HUDEP-2 (cell line): ENCODE measurements around the gene SMARCB1.

ENCODE experiments used
- DNase-seq, 76 experiments: peaks; one replicate each; lab custom pipeline; 2025; ENCODE audit not compliant: unreplicated experiment in 76 of 76; lab: John Stamatoyannopoulos, UW

SMARCB1 gene

DNA sequence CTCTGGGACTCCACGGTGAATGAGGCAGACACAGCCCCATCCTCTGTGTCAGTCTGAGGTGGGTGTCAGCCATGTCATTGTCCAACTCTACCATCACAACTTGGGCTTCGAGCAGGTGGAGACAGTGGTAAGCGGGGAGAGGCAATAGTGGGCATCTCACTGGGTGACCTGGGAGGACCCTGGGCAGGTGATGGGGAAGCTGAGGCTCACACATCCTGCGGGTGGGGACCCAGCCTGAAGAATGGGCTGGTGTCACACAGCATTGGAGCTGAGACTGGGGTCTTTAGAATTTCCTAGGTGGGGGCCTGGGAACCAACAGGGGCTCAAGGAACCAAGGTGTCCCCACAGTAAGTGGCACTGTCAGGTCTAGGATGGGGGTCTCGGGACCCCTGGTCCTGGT lies 7.0 kb upstream of the SMARCB1 start:
- DNase-seq: no peak

DNA sequence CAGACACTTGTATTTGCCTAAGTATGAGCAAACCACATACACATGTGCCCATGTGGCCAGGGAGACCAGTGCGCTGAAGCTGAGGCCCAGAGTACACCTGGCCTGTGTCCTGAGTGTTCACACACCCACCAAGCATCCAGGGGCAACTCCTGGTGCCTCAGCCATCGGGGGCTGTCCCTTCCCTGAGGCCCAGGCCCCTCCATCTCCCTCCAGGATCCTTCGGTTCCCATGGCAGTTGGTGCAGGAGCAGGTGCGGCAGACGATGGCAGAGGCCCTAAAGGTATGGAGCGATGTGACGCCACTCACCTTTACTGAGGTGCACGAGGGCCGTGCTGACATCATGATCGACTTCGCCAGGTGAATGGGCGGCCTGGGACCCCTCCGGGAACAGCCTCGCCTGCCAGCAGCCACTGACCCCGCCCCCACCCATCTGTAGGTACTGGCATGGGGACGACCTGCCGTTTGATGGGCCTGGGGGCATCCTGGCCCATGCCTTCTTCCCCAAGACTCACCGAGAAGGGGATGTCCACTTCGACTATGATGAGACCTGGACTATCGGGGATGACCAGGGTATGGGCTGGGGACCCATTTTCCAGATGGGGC lies 6.5 kb upstream of the SMARCB1 start:
- DNase-seq: no peak

DNA sequence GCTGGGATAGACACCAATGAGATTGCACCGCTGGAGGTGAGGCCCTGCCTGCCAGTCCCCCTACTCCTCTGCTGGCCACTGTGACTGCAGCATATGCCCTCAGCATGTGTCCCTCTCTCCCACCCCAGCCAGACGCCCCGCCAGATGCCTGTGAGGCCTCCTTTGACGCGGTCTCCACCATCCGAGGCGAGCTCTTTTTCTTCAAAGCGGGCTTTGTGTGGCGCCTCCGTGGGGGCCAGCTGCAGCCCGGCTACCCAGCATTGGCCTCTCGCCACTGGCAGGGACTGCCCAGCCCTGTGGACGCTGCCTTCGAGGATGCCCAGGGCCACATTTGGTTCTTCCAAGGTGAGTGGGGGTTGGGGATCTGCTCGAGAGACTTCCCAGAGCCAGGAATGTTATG lies 5.7 kb upstream of the SMARCB1 start:
- no peak for DNase-seq

DNA sequence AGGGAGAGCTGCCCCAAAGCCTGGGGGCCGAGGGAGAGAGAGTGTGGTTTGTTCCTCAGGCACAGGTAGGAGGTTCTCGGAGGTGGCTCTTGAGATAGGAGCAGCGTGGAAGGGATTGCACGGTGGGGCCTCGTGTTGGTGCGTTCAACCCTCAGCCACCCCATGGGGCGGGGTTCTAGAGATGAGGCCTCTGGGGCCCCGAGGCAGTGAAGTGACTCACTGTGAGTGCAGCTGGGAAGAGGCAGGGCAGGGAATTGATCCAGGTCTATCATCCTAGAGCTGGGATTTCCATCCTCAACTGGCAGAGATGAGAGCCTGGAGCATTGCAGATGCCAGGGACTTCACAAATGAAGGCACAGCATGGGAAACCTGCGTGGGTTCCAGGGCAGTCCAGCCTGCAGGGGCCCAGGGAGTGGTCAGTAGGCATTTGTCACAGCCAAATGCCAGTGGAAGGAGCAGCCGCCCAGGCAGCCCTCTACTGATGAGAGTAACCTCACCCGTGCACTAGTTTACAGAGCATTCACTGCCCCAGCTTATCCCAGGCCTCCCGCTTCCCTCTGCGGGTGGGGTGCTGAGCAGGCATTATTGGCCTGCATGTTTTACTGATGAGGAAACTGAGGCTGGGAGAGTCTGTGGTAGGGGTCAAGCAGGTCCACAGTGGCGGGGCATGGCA lies 5.1 kb upstream of the SMARCB1 start:
- DNase-seq: peak in 2 of 76 experiments; percentile 9 to 14

DNA sequence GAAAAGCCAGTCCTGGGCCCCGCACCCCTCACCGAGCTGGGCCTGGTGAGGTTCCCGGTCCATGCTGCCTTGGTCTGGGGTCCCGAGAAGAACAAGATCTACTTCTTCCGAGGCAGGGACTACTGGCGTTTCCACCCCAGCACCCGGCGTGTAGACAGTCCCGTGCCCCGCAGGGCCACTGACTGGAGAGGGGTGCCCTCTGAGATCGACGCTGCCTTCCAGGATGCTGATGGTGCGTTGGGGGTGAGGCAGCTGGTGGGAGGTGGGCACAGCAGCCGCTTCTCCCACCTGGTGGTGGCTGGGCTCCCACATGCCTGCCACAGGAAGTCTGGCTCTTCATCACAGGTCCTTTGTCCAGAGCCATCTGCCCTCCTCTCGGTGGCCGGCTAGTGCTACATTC lies 4.5 kb upstream of the SMARCB1 start:
- no peak for DNase-seq

DNA sequence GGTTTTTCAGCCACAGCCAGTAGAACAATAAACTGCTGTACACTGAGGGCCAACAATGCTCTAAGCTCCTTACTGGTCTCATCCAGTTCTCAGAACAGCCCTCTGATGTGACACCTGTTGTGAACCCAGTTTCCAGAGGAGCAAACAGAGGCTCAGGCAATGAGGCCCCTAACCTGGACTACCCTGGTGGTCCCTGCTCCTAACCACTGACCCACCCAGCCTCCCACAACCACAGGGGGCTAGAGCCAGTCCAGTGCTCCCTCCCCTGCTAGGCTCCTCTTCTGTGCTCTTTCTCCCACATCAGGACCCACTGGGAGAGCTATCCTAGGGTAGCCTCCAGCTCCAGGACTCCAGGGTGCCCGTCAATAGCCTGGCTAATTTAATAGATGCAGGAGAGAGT lies 4.1 kb upstream of the SMARCB1 start:
- no peak for DNase-seq

DNA sequence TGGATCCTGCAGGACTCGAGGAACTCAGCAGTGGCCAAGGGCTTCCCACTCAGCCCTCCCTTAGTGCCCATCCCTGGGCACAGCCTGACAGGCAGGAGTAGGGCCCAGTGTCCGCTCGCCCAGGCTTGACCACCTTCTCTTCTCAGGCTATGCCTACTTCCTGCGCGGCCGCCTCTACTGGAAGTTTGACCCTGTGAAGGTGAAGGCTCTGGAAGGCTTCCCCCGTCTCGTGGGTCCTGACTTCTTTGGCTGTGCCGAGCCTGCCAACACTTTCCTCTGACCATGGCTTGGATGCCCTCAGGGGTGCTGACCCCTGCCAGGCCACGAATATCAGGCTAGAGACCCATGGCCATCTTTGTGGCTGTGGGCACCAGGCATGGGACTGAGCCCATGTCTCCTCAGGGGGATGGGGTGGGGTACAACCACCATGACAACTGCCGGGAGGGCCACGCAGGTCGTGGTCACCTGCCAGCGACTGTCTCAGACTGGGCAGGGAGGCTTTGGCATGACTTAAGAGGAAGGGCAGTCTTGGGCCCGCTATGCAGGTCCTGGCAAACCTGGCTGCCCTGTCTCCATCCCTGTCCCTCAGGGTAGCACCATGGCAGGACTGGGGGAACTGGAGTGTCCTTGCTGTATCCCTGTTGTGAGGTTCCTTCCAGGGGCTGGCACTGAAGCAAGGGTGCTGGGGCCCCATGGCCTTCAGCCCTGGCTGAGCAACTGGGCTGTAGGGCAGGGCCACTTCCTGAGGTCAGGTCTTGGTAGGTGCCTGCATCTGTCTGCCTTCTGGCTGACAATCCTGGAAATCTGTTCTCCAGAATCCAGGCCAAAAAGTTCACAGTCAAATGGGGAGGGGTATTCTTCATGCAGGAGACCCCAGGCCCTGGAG lies 3.3 kb upstream of the SMARCB1 start:
- DNase-seq: no peak

DNA sequence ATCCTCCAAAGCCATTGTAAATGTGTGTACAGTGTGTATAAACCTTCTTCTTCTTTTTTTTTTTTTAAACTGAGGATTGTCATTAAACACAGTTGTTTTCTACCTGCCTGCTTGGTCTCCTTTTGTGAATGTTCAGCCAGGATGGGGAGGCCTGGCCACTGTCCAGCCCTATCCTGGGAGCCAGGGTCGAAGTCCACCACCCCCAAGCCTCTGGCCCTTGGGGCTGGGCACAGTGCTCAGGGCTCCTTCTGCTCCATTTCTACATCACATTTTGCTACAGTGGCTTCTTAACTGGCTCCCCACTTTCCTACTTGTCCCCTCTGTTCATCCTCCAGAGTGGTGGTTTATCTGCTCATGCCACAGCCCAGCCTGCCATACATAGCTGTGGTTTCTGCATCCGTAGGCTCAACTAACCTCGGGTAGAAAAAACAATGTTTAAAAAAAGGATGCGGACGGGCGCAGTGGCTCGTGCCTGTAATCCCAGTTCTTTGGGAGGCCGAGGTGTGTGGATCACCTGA lies 2.5 kb upstream of the SMARCB1 start:
- peak in 1 of 76 experiments; percentile 1 for DNase-seq

DNA sequence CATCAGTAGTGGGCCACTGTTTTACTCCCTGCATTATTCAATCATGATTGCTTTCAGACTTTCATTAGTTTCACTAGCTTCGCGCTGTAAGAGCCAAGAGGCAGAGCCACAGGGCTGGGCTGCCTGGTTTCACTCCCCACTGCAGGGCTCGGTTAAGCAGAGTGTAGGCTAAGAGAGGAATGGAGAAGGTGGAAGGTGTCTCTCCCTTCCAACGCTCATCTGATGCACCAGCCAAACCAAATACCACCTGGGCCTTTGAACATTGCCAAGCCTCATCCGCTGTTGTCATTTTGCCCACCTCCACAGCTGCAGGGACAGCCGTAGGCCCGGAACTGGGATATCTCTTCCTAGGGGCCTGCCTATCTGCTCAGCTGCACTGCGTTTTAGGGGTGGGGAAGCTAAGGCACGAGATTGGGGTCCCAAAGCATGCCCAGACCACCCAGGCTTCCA lies 480 bp upstream of the SMARCB1 start:
- no peak for DNase-seq

DNA sequence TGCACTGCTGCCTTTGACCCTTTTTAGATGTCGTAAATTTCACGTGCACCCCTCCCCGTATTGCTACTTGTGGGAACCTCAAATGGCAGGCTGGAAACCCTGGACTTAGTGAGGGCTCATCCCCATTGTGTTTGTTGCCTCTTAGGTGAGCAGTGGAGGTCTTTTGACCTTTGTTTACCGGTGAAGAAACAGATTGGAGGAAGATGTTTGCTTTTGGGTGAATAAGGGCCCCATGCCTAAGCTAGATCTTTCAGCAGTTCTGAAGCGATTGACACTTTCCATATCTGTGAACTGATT lies 782 bp downstream of the SMARCB1 start:
- DNase-seq: no peak

DNA sequence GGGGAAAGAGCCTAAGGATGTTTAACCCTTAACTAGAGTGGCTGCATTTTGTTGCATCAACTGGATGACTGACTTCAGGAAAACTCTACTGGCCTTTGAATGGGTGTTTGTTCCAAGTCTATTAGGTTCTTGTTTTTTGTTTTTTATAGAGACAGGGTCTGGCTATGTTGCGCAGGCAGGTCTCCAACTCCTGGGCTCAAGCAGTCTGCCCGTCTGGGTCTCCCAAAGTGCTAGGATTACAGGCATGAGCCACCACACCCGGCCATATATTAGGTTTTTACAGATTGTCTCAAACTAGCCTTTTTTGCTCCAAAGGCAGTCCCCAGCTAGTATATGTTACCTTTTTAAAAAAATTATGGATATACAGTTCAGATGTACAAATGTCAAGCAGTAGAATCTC lies 1.1 kb downstream of the SMARCB1 start:
- DNase-seq: no peak

DNA sequence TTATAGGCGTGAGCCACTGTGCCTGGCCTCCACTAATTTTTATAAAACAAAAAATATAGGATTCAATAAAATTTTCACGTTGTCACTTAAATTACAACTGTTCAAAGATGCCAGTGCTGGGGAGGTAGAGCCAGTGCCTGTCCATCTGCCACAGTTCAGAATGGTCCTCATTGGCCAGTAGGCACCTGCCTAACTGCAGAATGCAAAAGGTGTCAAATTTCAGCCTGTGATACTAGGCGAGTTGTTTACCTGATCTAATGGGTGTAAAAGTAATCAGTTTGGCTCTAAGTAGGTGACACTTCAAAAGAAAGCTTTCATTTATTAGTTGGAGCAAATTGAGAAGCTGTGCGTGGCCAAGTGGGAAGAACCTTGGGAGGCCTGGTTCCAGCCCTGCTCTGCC lies 2.4 kb downstream of the SMARCB1 start:
- no peak for DNase-seq

DNA sequence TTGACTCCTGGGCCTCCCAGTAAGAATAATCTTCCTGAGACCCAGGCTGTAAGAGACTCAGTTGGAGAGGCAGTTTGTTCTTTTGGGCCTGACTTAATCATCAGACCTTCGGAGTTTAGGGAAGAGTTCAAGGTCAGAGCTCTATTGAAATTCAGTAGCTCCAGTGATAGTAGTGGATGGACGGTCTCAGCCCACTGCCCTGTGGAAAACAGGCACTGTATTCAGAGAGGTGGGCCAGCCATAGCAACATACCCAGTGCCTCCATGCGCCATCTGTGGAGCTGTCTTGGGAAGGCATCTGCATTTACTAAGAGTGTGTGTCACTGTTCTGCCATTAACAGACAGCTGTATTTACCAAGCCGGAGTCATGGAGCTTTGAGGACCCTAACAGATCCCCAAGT lies 2.9 kb downstream of the SMARCB1 start:
- no peak for DNase-seq

DNA sequence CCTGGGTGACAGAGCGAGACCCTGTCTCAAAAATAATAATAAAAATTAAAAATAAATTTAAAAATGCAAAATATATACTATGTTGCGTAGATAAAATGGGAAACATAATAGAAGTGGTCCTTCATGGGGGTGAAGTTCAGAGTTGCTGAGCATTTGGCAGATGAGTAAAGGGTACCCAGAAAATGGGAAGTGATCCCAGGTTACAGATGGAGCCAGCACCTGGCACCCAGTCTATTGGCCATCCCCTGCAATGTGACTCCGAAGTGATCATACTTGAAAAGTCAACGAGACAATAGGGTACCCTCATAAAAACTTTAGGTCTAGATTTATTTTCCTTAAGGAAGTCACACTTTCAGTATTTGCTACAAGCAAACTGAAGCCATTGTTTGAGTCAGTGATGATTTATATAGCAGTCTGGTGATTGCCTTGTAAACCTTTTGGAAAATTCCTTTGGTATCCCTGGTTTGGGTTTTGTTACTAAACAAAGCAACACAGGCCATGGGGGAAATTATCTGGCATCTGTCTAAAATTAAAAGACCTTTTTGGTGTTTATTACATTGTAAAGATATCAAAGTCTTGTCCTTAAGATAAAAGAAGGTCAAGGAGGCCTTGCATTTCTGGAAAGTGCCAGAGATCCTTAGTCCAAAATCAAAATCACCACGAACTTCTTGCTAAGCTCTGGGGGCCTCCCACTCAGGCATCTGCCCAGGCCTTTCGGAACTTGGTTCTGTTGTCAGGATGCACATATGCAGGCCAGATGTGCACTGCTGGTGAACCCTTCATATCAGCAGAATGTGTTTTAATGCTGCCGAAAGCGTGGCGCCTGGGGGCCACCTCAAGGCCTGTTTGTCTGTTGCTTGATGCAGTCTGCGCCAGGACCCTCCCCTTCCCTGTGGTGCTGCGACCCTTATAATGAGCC lies 4.3 kb downstream of the SMARCB1 start:
- DNase-seq: no peak

DNA sequence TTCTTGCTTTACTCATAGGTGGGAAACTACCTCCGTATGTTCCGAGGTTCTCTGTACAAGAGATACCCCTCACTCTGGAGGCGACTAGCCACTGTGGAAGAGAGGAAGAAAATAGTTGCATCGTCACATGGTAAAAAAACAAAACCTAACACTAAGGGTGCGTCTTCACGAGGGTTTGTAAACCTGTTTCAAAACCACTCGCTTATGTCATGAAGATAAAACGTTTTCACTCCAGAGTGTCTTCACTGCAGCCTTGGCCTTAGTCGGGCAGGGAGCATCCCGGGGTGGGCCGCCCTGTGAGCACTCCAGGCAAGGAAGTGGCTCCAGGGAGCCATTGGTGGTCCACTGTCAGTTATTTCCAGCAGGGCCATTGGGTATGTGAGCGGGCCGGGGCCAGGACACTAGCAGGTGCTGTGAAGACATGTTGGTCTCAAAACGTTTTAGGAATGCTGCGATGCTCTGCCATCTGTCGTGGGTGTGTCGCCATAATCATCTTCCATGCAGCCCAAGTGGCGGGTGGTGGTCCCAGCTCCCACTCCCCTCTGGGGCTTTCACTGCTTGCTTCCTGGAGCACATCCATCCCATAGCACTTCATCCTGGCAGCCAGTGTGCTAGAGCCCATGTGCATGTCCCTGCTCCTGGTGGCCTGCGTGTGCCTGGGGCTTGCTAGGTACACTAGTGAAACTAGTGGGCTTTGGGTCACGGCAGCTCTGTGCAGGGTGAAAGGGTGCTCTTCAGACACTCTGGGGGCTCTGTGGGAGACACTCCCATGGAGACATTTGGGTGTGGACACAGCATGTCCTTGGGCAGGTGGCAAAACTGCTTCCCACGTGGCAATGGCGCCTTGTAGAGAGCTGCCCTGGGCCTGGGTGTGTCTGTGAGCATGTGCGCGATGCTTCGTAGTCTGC lies 5.2 kb downstream of the SMARCB1 start:
- DNase-seq: no peak

DNA sequence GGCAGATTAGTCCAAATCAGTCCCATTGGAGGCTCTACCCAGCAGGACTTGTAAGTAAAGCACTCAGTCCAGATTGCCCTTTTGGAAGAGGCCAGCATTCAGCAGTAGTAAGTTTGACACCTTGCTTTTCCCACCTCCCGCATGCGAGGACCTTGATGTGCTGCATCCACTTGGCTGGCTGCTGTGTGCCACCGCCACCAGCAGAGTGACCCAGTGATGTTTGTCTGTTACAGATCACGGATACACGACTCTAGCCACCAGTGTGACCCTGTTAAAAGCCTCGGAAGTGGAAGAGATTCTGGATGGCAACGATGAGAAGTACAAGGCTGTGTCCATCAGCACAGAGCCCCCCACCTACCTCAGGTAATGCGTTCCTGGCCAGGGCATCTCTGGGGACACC lies 6.6 kb downstream of the SMARCB1 start:
- DNase-seq: no peak

DNA sequence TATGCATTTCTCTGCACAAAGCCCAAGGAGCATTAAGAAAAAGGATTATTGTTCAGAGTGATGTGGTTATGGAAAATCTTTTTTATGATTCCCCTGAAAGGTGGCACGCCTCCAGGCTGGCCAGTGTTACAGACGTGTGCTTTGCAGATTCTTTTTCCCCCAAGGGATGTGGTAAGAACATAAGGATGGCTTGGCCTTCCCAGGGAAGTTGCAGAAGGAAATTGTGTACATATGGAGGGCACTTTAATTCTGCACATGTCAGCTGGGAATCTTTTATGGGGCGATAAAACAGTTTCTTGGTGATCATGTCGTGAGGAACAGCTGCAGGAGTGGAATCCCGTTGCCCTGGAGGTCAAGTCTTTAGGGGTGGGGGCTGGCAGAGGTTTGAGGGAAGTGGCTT lies 9.7 kb downstream of the SMARCB1 start:
- no peak for DNase-seq

DNA sequence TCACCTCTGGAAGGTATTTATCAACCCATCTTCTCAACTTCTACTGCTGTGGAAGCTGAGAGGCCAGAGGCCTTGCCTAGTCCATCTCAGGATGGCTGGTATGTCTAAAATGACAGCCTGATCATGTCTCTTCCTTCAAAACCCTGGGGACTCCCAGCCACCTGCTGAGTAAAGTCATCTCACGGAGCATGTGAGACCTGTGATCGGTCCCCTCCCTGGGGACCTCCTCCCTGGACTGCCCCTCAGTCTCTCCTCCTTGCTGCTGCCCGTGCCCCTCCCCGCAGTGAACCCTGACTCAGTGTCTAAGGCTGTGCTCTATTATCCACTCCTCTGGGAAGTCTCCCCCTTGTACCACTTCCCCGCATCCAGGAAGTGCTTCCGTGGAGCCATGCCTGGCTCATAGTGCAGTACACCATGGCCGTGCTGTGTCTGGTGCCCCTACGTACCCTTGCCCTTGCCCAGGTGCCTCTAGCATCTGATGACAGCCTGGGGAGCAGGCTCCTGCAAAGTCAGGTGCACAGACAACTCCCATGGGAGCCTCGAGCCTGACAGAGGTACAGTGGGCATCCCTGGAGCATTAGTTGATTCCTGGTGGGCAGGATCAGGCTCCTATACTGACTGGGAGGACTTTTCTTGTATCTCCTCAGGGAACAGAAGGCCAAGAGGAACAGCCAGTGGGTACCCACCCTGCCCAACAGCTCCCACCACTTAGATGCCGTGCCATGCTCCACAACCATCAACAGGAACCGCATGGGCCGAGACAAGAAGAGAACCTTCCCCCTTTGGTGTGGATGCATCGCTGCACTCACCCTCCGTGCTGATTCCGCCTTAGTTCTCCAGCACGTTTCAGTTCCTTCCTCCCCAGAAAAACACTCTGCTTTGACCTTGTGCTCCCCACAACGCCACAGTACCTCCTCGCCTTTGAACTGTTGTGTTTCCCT lies 13.8 kb downstream of the SMARCB1 start:
- DNase-seq: no peak
